Mesendoderm (in vitro differentiated cells): Measurements from ENCODE around the gene KAZN.

Experiments
- DNase-seq: peaks from one replicate; pipeline ENCODE4 v3.0.0; 2013
- H2AK5ac ChIP-seq: 2 replicates; pipeline ENCODE4 v1.6.1; 2013; ENCODE audit warnings: low read length, inconsistent platforms
- H2BK120ac ChIP-seq: 2 replicates; pipeline ENCODE4 v1.6.1; 2013; ENCODE audit warnings: low read depth, mild to moderate bottlenecking, low read length, moderate library complexity, mixed read lengths
- H2BK15ac ChIP-seq: replicated peaks from 2 replicates; pipeline ENCODE4 v1.6.1; 2013; ENCODE audit warnings: low read depth, mild to moderate bottlenecking, moderate library complexity
- H2BK5ac ChIP-seq: 2 replicates; pipeline ENCODE4 v1.6.1; 2013; ENCODE audit warnings: low read length, inconsistent platforms
- H3K18ac ChIP-seq: 2 replicates; pipeline ENCODE4 v1.6.1; 2013; ENCODE audit warnings: mild to moderate bottlenecking, low read length, mixed read lengths
- H3K23ac ChIP-seq: one replicate; pipeline ENCODE4 v1.6.1; 2013; ENCODE audit warnings: low read length
- H3K27ac ChIP-seq: 2 replicates; pipeline ENCODE4 v1.5.1; 2013; ENCODE audit warnings: low read depth, mild to moderate bottlenecking, inconsistent platforms, low read length, moderate library complexity
- H3K27me3 ChIP-seq: 2 replicates; pipeline ENCODE4 v1.6.1; 2013; ENCODE audit warnings: low read length, control low read depth, mild to moderate bottlenecking, inconsistent platforms; ENCODE audit not compliant: insufficient read depth, poor library complexity
- H3K36me3 ChIP-seq: 2 replicates; pipeline ENCODE4 v1.6.1; 2013; ENCODE audit warnings: low read length, inconsistent platforms; ENCODE audit not compliant: control insufficient read depth, insufficient read depth
- H3K4ac ChIP-seq: one replicate; pipeline ENCODE4 v1.6.1; 2013; ENCODE audit warnings: low read depth, mild to moderate bottlenecking, low read length, moderate library complexity
- H3K4me1 ChIP-seq: 2 replicates; pipeline ENCODE4 v1.6.1; 2013; ENCODE audit warnings: low read depth, low read length, inconsistent platforms; ENCODE audit not compliant: control insufficient read depth
- H3K4me2 ChIP-seq: 2 replicates; pipeline ENCODE4 v1.6.1; 2013; ENCODE audit warnings: low read length
- H3K4me3 ChIP-seq: 2 replicates; pipeline ENCODE4 v1.5.1; 2013; ENCODE audit warnings: mild to moderate bottlenecking, low read length
- H3K56ac ChIP-seq: one replicate; pipeline ENCODE4 v1.6.1; 2013; ENCODE audit warnings: low read length
- H3K79me1 ChIP-seq: 2 replicates; pipeline ENCODE4 v1.6.1; 2013; ENCODE audit warnings: low read length, inconsistent platforms
- H3K79me2 ChIP-seq: 2 replicates; pipeline ENCODE4 v1.6.1; 2013; ENCODE audit warnings: mild to moderate bottlenecking, low read length; ENCODE audit not compliant: control insufficient read depth, insufficient read depth
- H3K9ac ChIP-seq: 2 replicates; pipeline ENCODE4 v1.6.1; 2013; ENCODE audit warnings: low read length, inconsistent platforms
- H4K5ac ChIP-seq: one replicate; pipeline ENCODE4 v1.6.1; 2013; ENCODE audit warnings: low read length
- H4K8ac ChIP-seq: one replicate; pipeline ENCODE4 v1.6.1; 2013; ENCODE audit warnings: low read depth, mild to moderate bottlenecking, control low read depth, low read length, moderate library complexity
- WGBS: extraction: QIAGEN DNeasy Blood & Tissue Kit; methylation state at CpG from one replicate; pipeline ENCODE4 v1.1.7; 2013; ENCODE audit warnings: low lambda C conversion rate, missing lambda C conversion rate; ENCODE audit not compliant: insufficient coverage; ENCODE audit errors: extremely low coverage; 5-methylcytosine and 5-hydroxymethylcytosine counted together

Gene KAZN

GRCh38 chr1:14555091-14555490, 43.4 kb upstream of the KAZN start:
- H3K56ac ChIP-seq: no peak overlapping the region
- H3K79me1 ChIP-seq: no peaks in the 10 kb centered on the region
- H3K27ac ChIP-seq: no peak overlapping the region
- no peak overlapping the region for H3K9ac ChIP-seq
- H3K4me1 ChIP-seq: no peaks in the 10 kb centered on the region
- no peak overlapping the region for H2BK120ac ChIP-seq
- H2BK15ac ChIP-seq: no peak overlapping the region
- H3K4ac ChIP-seq: no peak overlapping the region
- no peaks in the 10 kb centered on the region for H3K36me3 ChIP-seq
- no peak overlapping the region for H2AK5ac ChIP-seq
- H3K23ac ChIP-seq: no peak overlapping the region
- no peak overlapping the region for H3K18ac ChIP-seq
- no peak for DNase-seq
- no peak overlapping the region for H3K4me2 ChIP-seq
- no peaks in the 10 kb centered on the region for H3K79me2 ChIP-seq
- no peak overlapping the region for H4K5ac ChIP-seq
- H3K27me3 ChIP-seq: no peaks in the 10 kb centered on the region
- WGBS: no CpG with 5 or more reads among the region's 2 CpGs
- H3K4me3 ChIP-seq: no peak overlapping the region
- no peak overlapping the region for H2BK5ac ChIP-seq
- no peak overlapping the region for H4K8ac ChIP-seq

DNA sequence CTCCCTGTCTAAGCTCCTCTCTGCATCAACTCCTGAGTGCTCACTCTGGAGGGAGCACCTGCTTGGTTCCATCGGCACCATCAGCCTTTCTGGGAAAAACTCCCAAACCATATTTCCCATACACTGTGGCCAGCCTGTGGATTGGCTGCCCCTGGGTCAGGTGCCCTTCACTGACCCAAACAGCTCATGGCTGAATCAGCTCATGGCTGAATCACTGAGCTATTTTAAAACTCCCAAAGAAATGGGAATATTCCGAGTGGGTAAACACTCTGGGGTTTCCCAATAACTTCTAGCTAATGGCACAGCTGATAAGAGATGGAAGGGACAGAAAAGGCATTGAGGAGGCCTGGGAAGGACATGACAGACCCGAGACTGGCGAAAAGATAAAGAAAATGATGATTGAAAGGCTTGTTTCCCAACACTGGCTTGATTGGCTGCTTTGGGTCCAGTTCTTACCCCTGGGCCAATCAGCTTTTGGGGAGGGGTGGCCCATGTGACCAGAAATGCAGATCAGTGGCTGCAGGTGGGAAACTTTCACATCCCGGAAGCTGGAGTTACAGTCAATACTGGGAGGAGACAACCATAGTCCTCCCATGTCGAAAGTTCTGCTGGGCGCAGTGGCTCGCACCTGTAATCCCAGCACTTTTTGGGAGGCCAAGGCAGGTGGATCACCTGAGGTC, 37.3 kb upstream of the KAZN start:
- H3K27me3 ChIP-seq: no peaks in the 10 kb centered on the region
- no peaks in the 10 kb centered on the region for H3K4me1 ChIP-seq
- no peak overlapping the region for H3K23ac ChIP-seq
- H4K8ac ChIP-seq: no peak overlapping the region
- H2BK120ac ChIP-seq: no peak overlapping the region
- H2AK5ac ChIP-seq: no peak overlapping the region
- H3K56ac ChIP-seq: no peak overlapping the region
- H3K9ac ChIP-seq: no peak overlapping the region
- no CpG with 5 or more reads among the region's 8 CpGs for WGBS
- no peak overlapping the region for H3K27ac ChIP-seq
- H3K18ac ChIP-seq: no peak overlapping the region
- no peaks in the 10 kb centered on the region for H3K79me1 ChIP-seq
- no peak overlapping the region for H4K5ac ChIP-seq
- H2BK5ac ChIP-seq: no peak overlapping the region
- no peaks in the 10 kb centered on the region for H3K79me2 ChIP-seq
- H3K36me3 ChIP-seq: no peaks in the 10 kb centered on the region
- H3K4ac ChIP-seq: no peak overlapping the region
- H3K4me3 ChIP-seq: no peak overlapping the region
- no peak for DNase-seq
- H3K4me2 ChIP-seq: no peak overlapping the region
- no peak overlapping the region for H2BK15ac ChIP-seq

DNA sequence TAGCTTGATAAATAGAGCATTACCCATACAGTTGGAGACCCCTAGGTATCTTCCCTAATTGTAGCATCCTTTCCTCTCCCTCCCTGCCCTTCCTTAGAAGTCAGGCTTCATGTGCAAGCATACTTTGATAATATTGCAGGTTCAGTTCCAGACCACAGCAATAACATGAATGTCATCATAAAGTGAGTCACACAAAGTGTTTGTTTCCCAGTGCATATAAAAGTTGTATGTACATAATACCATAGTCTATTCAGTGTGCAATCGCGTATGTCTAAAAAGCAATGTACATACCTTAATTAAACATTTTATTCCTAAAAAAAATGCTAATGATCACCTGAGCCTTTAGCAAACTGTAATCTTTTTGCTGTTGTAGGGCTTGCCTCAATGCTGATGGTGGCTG, 33.4 kb upstream of the KAZN start:
- no peak overlapping the region for H3K27ac ChIP-seq
- no peak overlapping the region for H2BK120ac ChIP-seq
- no peaks in the 10 kb centered on the region for H3K4me1 ChIP-seq
- H3K27me3 ChIP-seq: no peaks in the 10 kb centered on the region
- no peak overlapping the region for H3K23ac ChIP-seq
- H3K36me3 ChIP-seq: no peaks in the 10 kb centered on the region
- no peak overlapping the region for H4K8ac ChIP-seq
- H3K56ac ChIP-seq: no peak overlapping the region
- no peaks in the 10 kb centered on the region for H3K79me2 ChIP-seq
- no peak overlapping the region for H4K5ac ChIP-seq
- H3K4me3 ChIP-seq: no peak overlapping the region
- H2AK5ac ChIP-seq: no peak overlapping the region
- no peak for DNase-seq
- no peak overlapping the region for H3K4me2 ChIP-seq
- H3K18ac ChIP-seq: no peak overlapping the region
- H3K4ac ChIP-seq: no peak overlapping the region
- no CpG with 5 or more reads among the region's 2 CpGs for WGBS
- no peak overlapping the region for H2BK5ac ChIP-seq
- H3K9ac ChIP-seq: no peak overlapping the region
- no peaks in the 10 kb centered on the region for H3K79me1 ChIP-seq
- H2BK15ac ChIP-seq: no peak overlapping the region

GRCh38 chr1:14567056-14567455, 31.4 kb upstream of the KAZN start:
- H3K4me2 ChIP-seq: no peak overlapping the region
- H3K56ac ChIP-seq: no peak overlapping the region
- H3K9ac ChIP-seq: no peak overlapping the region
- H3K4me3 ChIP-seq: no peak overlapping the region
- no peaks in the 10 kb centered on the region for H3K79me1 ChIP-seq
- peak; percentile 51 for DNase-seq
- H3K79me2 ChIP-seq: no peaks in the 10 kb centered on the region
- no peaks in the 10 kb centered on the region for H3K36me3 ChIP-seq
- no peak overlapping the region for H3K4ac ChIP-seq
- H3K4me1 ChIP-seq: no peaks in the 10 kb centered on the region
- no peak overlapping the region for H2AK5ac ChIP-seq
- no peak overlapping the region for H2BK15ac ChIP-seq
- no peak overlapping the region for H4K8ac ChIP-seq
- no peak overlapping the region for H3K27ac ChIP-seq
- H2BK5ac ChIP-seq: no peak overlapping the region
- no peak overlapping the region for H4K5ac ChIP-seq
- no peak overlapping the region for H3K23ac ChIP-seq
- H2BK120ac ChIP-seq: no peak overlapping the region
- no CpG with 5 or more reads among the region's 2 CpGs for WGBS
- no peaks in the 10 kb centered on the region for H3K27me3 ChIP-seq
- no peak overlapping the region for H3K18ac ChIP-seq

DNA sequence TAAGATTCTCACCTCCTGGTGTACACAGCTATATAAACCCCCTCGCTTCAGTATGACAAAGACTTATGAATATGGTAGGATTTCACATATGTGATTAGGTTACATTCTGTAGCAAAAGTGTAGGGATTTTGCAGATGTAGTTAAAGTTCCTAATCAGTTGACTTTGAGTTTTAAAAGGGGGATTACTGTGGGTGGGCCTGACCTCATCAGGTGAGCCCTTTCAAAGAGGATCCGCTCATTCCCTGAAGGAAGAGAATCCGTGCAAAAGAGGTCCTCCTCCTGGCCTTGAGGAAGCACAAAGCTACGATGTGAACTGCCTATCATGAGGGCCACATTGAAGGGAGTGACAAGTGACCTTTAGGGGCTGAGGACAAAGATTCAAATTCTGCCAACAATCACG, 30.6 kb upstream of the KAZN start:
- Histone ChIP-seq H2BK120ac (no peak overlapping the region), H2BK15ac (no peak overlapping the region), H3K36me3 (no peaks in the 10 kb centered on the region), H3K79me1 (no peaks in the 10 kb centered on the region), H3K27ac (no peak overlapping the region), H2BK5ac (no peak overlapping the region), H3K4ac (no peak overlapping the region), H3K4me3 (no peak overlapping the region), H3K18ac (no peak overlapping the region), H3K23ac (no peak overlapping the region), H3K4me1 (no peaks in the 10 kb centered on the region), H3K79me2 (no peaks in the 10 kb centered on the region), H3K56ac (no peak overlapping the region), H3K27me3 (no peaks in the 10 kb centered on the region), H4K5ac (no peak overlapping the region), H3K9ac (no peak overlapping the region), H4K8ac (no peak overlapping the region), H2AK5ac (no peak overlapping the region), H3K4me2 (no peak overlapping the region)
- no peak for DNase-seq
- no CpG with 5 or more reads among the region's 5 CpGs for WGBS

GRCh38 chr1:14568716-14569355, 29.6 kb upstream of the KAZN start:
- no peak for DNase-seq
- Histone ChIP-seq H3K4me1 (no peaks in the 10 kb centered on the region), H3K4me2 (no peak overlapping the region), H3K79me2 (no peaks in the 10 kb centered on the region), H3K4me3 (no peak overlapping the region), H2BK120ac (no peak overlapping the region), H2BK15ac (no peak overlapping the region), H3K27ac (no peak overlapping the region), H2AK5ac (no peak overlapping the region), H3K18ac (no peak overlapping the region), H3K79me1 (no peaks in the 10 kb centered on the region), H3K36me3 (no peaks in the 10 kb centered on the region), H3K27me3 (no peaks in the 10 kb centered on the region), H2BK5ac (no peak overlapping the region), H3K56ac (no peak overlapping the region), H4K8ac (no peak overlapping the region), H3K9ac (no peak overlapping the region), H3K4ac (no peak overlapping the region), H4K5ac (no peak overlapping the region), H3K23ac (no peak overlapping the region)
- WGBS: no CpG with 5 or more reads among the region's 8 CpGs
